K562 (cell line): ENCODE measurements around the gene COL15A1. TPM values are rescaled to one million over a fixed set of nuclear protein-coding genes. Genes with fewer than 3 reads are reported as not detected.

Experiments used
- BRF1 ChIP-seq: IDR thresholded peaks from 3 replicates; pipeline ENCODE4 v1.6.1; 2011; ENCODE audit warnings: borderline replicate concordance, mild to moderate bottlenecking; ENCODE audit not compliant: insufficient read length; ENCODE audit errors: extremely low read depth
- EGR1 ChIP-seq: fragments of 450-650 bp; conservative IDR thresholded peaks from 2 replicates; pipeline ENCODE4 v1.6.1; 2017; ENCODE audit warnings: mild to moderate bottlenecking
- FOXP1 ChIP-seq: sonication (generic); formaldehyde crosslinking; IDR thresholded peaks from 2 replicates; pipeline ENCODE4 v1.8.0; 2022; ENCODE audit warnings: mild to moderate bottlenecking, missing genetic modification reagents
- GTF2A2 ChIP-seq: IDR thresholded peaks from 2 replicates; pipeline ENCODE4 v1.6.1; 2016; ENCODE audit warnings: mild to moderate bottlenecking, missing genetic modification characterization, missing compliant biosample characterization
- RBM34 ChIP-seq: fragments of 200-400 bp; formaldehyde crosslinking; IDR thresholded peaks from 2 replicates; pipeline ENCODE4 v1.6.1; 2018; ENCODE audit warnings: low read length, borderline replicate concordance; ENCODE audit not compliant: insufficient read depth
- RBM39 ChIP-seq: fragments of 200-400 bp; formaldehyde crosslinking; optimal IDR thresholded peaks from 2 replicates; pipeline ENCODE3; 2018; ENCODE audit warnings: low read depth, low read length
- SAFB ChIP-seq: fragments of 200-400 bp; formaldehyde crosslinking; IDR thresholded peaks from 2 replicates; pipeline ENCODE4 v1.6.1; 2017; ENCODE audit warnings: low read depth, low read length, borderline replicate concordance
- TAF15 ChIP-seq: fragments of 200-400 bp; formaldehyde crosslinking; IDR thresholded peaks from 2 replicates; pipeline ENCODE4 v1.6.1; 2017; ENCODE audit warnings: mild to moderate bottlenecking, low read depth, low read length, moderate library complexity
- ZBTB2 ChIP-seq: fragments of 450-650 bp; IDR thresholded peaks from 2 replicates; pipeline ENCODE4 v1.6.1; 2016; ENCODE audit warnings: antibody characterized with exemption
- ZC3H4 ChIP-seq: sonication (generic); formaldehyde crosslinking; IDR thresholded peaks from 2 replicates; pipeline ENCODE4 v1.9.0; 2021; ENCODE audit warnings: missing genetic modification reagents, borderline replicate concordance
- ZNF41 ChIP-seq: fragments of 250-450 bp; sonication (Bioruptor Pico); conservative IDR thresholded peaks from 2 replicates; pipeline ENCODE4 v1.4.0; 2020; ENCODE audit warnings: mild to moderate bottlenecking
- ZNF507 ChIP-seq: conservative IDR thresholded peaks from 2 replicates; pipeline ENCODE4 v1.6.1; 2017; ENCODE audit warnings: missing genetic modification characterization, missing compliant biosample characterization
- polyA plus RNA-seq, 8 experiments: library from polyadenylated mRNA; depleted of rRNA in 4 of 8; stranded (reverse) in 5 of 8; unstranded in 3 of 8; fragments of >200 nt; fragmentation: Nextera tagmentation in 2 of 8; fragmentation: Illumina TruSeq in 1 of 8; extraction: Ambion mirVana in 2 of 8; extraction: Trizol in 1 of 8; gene quantifications; 2 replicates each; pipeline versions ENCODE4 v1.2.1 to v1.2.3, GENCODE V29; 2011 to 2014; ENCODE audit warnings: inconsistent platforms in 1 of 8, missing spikeins in 1 of 8
- total RNA-seq, 7 experiments: library from RNA; depleted of rRNA in 6 of 7; stranded (reverse); fragments of >200 nt in 6 of 7; fragmentation: Illumina TruSeq in 2 of 7; extraction: Trizol in 2 of 7; gene quantifications; 2 replicates each; pipeline versions ENCODE4 v1.2.1 to v1.2.3, GENCODE V29; 2011 to 2021; ENCODE audit warnings: low replicate concordance in 1 of 7
- TF ChIP-seq, protein P1 (sequence below): fragments of 250-450 bp; sonication (Bioruptor Pico); IDR thresholded peaks from 2 replicates; pipeline ENCODE4 v1.5.0; 2021; ENCODE audit warnings: mild to moderate bottlenecking, moderate library complexity
- TF ChIP-seq, protein P2 (sequence below): sonication (generic); formaldehyde crosslinking; IDR thresholded peaks from 2 replicates; pipeline ENCODE4 v1.8.0; 2022; ENCODE audit warnings: missing genetic modification reagents, mild to moderate bottlenecking, borderline replicate concordance
- TF ChIP-seq, protein P3 (sequence below): IDR thresholded peaks from 3 replicates; pipeline ENCODE4 v1.6.1; 2011; ENCODE audit warnings: borderline replicate concordance, mild to moderate bottlenecking, moderate library complexity; ENCODE audit not compliant: insufficient read length; ENCODE audit errors: extremely low read depth
- TF ChIP-seq, protein P4 (sequence below): fragments of 250-450 bp; sonication (Bioruptor Pico); IDR thresholded peaks from 2 replicates; pipeline ENCODE4 v1.8.0; 2021; ENCODE audit warnings: moderate library complexity, mild to moderate bottlenecking, inconsistent platforms

The COL15A1 gene
- total and polyA plus RNA-seq, 9 of the 15 experiments (the other 6 are each of a cell fraction or from before 2014, with no cell fraction given), result 0.46 to 5.1 (median 2.6) TPM

- TF ChIP-seq TAF15, result no peak
- no peak for TF ChIP-seq FOXP1 (CRISPR knock-in tag)
- TF ChIP-seq SAFB, result no peak
- TF ChIP-seq RBM34, result no peak
- TF ChIP-seq, protein P1, sequence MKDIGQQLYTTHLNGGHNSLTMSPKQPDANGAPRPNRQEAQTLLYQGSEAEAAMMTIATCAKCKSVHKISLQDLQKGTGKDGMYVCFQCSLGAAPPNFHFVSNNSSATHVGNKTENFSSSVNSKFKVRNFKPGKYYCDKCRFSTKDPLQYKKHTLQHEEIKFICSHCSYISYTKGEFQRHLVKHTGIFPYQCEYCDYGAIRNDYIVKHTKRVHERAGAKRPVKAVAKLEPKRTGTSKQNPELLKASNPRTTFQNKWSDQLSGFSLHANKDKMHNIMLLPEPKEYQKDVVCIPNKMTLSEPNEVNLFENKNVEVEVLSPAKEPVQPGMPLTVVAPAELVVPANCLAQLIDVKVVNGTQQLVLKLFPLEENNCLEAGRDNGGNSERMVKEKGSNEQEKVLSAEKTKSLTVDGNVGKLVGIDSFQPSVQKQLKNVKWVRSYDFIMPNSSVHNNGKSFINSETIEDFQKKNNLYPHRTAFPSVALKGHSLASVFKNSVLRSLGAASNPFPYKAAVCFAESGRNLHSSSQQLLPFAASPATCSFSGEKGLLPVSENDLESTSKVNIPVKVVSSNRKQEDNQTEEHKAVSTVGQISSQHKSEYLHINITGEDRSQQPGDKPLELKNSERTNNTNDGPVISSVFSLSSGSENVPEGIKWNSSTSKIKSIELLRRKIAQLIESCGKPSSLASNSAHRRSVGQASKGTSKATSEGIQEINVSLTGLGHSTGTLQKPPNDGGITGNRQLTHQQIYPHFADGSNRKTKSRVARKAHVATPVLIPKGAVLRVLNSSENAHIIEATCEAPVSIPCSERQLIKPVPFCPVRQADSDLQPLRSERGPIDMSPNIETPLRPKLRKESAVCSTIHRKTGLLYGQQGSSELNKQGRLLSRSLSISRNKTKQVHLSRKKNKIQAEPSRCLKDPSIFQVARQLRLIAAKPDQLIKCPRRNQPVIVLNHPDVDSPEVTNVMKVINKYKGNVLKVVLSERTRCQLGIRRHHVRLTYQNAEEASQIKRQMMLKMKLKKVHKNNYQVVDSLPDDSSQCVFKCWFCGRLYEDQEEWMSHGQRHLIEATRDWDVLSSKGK (CRISPR knock-in tag), result no peak
- no peak for TF ChIP-seq EGR1
- TF ChIP-seq ZBTB2, result no peak
- no peak for TF ChIP-seq GTF2A2 (tag)
- TF ChIP-seq, protein P2, sequence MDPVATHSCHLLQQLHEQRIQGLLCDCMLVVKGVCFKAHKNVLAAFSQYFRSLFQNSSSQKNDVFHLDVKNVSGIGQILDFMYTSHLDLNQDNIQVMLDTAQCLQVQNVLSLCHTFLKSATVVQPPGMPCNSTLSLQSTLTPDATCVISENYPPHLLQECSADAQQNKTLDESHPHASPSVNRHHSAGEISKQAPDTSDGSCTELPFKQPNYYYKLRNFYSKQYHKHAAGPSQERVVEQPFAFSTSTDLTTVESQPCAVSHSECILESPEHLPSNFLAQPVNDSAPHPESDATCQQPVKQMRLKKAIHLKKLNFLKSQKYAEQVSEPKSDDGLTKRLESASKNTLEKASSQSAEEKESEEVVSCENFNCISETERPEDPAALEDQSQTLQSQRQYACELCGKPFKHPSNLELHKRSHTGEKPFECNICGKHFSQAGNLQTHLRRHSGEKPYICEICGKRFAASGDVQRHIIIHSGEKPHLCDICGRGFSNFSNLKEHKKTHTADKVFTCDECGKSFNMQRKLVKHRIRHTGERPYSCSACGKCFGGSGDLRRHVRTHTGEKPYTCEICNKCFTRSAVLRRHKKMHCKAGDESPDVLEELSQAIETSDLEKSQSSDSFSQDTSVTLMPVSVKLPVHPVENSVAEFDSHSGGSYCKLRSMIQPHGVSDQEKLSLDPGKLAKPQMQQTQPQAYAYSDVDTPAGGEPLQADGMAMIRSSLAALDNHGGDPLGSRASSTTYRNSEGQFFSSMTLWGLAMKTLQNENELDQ, result no peak
- TF ChIP-seq ZNF507 (tag), result no peak
- no peak for TF ChIP-seq RBM39
- no peak for TF ChIP-seq ZNF41 (CRISPR knock-in tag)
- no peak for TF ChIP-seq BRF1
- TF ChIP-seq, protein P3, sequence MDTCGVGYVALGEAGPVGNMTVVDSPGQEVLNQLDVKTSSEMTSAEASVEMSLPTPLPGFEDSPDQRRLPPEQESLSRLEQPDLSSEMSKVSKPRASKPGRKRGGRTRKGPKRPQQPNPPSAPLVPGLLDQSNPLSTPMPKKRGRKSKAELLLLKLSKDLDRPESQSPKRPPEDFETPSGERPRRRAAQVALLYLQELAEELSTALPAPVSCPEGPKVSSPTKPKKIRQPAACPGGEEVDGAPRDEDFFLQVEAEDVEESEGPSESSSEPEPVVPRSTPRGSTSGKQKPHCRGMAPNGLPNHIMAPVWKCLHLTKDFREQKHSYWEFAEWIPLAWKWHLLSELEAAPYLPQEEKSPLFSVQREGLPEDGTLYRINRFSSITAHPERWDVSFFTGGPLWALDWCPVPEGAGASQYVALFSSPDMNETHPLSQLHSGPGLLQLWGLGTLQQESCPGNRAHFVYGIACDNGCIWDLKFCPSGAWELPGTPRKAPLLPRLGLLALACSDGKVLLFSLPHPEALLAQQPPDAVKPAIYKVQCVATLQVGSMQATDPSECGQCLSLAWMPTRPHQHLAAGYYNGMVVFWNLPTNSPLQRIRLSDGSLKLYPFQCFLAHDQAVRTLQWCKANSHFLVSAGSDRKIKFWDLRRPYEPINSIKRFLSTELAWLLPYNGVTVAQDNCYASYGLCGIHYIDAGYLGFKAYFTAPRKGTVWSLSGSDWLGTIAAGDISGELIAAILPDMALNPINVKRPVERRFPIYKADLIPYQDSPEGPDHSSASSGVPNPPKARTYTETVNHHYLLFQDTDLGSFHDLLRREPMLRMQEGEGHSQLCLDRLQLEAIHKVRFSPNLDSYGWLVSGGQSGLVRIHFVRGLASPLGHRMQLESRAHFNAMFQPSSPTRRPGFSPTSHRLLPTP, result no peak
- TF ChIP-seq, protein P4, sequence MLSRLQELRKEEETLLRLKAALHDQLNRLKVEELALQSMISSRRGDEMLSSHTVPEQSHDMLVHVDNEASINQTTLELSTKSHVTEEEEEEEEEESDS, result no peak
- TF ChIP-seq ZC3H4 (CRISPR knock-in tag), result no peak
Observed at GRCh38 chr9:99057665-99058625, 114.2 kb downstream of the COL15A1 start (continued).
